DMS53 treated with DMSO at 0.1 percent for 48 hours (cell line): ENCODE results near the gene SLC2A1.
"Not testable (repeated sequence)": the region's sequence is repeated elsewhere in the genome, so short reads cannot be mapped to it uniquely, and the experiment has no call there.

Experiments
- DNase-seq: peaks from one replicate; lab custom pipeline; 2025; ENCODE audit not compliant: unreplicated experiment; lab: John Stamatoyannopoulos, UW

The SLC2A1 gene

GRCh38 chr1:42908046-42908445 lies 50.6 kb downstream of the SLC2A1 start:
- no peak for DNase-seq

GRCh38 chr1:42904434-42904833 lies 54.2 kb downstream of the SLC2A1 start:
- DNase-seq: no peak

- DNase-seq: not testable (repeated sequence)
Observed at GRCh38 chr1:42899960-42900359, 58.7 kb downstream of the SLC2A1 start.

GRCh38 chr1:42891465-42892138 lies 67.1 kb downstream of the SLC2A1 start:
- DNase-seq: no peak

GRCh38 chr1:42889264-42889663 lies 69.4 kb downstream of the SLC2A1 start:
- DNase-seq: no peak

GRCh38 chr1:42888013-42888633 lies 70.5 kb downstream of the SLC2A1 start:
- no peak for DNase-seq

- no peak for DNase-seq
Observed at GRCh38 chr1:42887366-42887765, 71.3 kb downstream of the SLC2A1 start.

- no peak for DNase-seq
Observed at GRCh38 chr1:42886800-42887199, 71.9 kb downstream of the SLC2A1 start.

GRCh38 chr1:42886046-42886739 lies 72.5 kb downstream of the SLC2A1 start:
- DNase-seq: no peak

GRCh38 chr1:42880384-42880783 lies 78.3 kb downstream of the SLC2A1 start:
- no peak for DNase-seq

GRCh38 chr1:42877380-42877779 lies 81.3 kb downstream of the SLC2A1 start:
- DNase-seq: no peak

GRCh38 chr1:42876009-42876408 lies 82.7 kb downstream of the SLC2A1 start:
- no peak for DNase-seq
